HT-29 (cell line): ENCODE measurements around the gene DPPA3. TPM values are rescaled to one million over a fixed set of nuclear protein-coding genes. Genes with fewer than 3 reads are reported as not detected.
A peak's percentile ranks its signal among the peaks of the same experiment; 100 is the strongest.
"Not testable (repeated sequence)": the region's sequence is repeated elsewhere in the genome, so short reads cannot be mapped to it uniquely, and the experiment has no call there.

Source experiments
- DNase-seq: peaks from one replicate; pipeline ENCODE4 v3.0.0-alpha.2; 2015; ENCODE audit warnings: low spot score
- total RNA-seq: library from RNA; depleted of rRNA; stranded (reverse); fragments of >200 nt; shearing (Covaris generic); gene quantifications from 2 replicates; pipeline ENCODE4 v1.2.3, GENCODE V29; 2014; rRNA removed

DPPA3 gene
- total RNA-seq, result not detected in 2 replicates

DNA sequence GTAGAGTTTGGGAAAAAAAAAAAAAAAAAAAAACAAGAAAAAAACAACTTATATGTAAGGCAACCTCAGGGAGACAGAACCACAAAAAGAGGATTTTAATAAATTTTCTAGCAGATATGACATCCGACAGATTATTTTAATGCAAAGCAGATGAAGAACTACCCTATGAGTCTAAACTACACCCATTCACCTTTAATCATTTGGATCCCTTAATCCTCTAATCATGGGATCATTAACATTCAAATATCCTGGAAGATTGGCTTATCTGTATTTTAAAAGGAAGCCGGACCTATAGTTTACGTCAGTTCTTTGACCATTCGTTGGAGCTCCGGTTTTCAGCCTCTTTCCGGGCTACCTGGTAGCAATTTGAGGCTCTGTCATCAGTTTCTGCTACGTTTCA, at the start of gene DPPA3:
TSS of gene DPPA3 (plus strand) at position 301 of the 400 bp plus-strand sequence. CDS start 138 bp downstream, outside the sequence.
- no peak for DNase-seq

DNA sequence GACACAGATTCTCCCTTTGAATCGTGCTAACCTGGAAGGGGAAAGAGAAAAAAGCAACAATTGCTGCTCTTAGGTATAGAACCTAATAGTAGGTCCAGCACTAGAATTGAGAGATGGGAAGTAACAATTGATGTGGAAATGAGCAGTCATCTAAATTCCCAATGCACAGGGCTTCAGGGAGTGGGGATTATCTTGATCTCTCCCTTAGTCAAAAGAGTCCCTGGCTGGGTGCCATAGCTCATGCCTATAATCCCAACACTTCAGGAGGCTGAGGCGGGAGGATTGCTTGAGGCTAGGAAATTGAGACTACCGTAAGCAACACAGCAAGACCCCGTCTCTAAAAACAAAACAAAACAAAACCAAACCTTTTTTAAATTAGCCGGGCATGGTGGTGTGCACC, 49.5 kb upstream of the DPPA3 start:
- no peak for DNase-seq

DNA sequence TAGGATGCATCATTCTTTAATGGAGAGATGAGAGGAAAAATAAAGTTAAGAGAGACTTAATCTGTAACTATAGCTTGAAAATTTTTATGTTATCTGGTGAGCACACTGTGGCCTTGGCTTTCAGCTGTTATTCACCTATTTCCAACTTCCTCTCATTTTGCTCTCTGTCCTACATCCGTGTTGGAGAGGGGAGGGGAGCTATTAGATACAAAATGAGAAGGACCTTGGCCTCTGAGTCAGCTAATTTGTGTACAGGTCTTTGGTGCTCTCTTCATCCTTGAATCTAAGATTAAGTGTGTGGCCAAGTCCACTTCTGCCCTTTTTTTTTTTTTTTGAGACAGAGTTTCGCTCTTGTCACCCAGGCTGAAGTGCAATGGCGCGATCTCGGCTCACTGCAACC, 44.6 kb upstream of the DPPA3 start:
- peak; percentile 32 for DNase-seq

DNA sequence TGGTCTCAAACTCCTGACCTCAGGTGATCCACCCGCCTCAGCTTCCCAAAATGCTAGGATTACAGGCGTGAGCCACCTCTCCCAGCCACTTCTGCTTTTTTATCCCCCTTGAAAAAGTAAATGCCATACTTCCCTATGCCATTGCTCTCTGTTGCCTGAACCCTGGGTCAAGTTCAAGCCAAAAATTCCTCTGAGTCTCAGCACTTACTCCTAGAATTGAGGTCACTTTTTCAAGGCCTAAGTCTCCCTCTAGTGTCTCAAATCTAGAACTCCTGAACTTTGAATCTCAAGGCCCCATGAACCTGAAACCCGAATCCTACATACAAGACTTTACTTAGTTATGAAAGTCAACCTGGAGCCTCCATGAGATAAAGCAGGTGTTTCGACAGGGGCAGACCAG, 44.1 kb upstream of the DPPA3 start:
- peak; percentile 39 for DNase-seq

DNA sequence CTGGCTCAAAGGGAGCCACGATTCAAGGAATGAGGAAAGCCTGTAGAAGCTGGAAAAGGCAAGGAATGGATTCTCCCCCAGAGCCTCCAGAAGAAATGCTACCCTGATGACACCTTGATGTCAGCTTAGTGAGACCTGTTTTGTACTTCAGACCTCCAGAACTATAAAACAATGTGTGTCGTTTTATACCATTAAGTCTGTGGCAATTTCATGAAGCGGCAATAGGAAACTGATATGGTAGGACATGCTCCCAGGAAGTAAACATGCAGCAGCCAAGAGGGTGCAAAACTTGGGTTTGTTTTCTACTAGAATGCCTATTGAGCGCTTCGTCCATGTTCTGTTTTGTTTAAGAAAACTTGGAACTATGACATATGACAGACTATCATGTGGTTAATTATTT, 43.1 kb upstream of the DPPA3 start:
- DNase-seq, result no peak

DNA sequence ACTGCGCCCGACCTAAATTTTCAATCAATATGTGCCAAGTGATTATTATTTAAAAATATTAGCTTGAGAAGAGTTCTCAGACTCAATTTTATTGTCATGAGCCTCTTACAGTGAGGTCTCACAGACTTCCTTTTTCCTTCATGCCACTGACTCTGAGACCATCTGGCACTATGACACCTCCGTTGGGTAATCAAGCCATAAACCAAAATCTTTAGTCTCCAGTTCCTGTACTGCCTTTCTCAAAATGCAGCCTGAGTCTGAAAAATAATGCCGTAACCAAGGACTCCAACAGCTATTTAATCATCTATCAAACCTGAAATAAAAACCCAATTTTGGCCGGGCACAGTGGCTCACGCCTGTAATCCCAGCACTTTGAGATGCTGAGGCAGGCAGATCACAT, 35.8 kb upstream of the DPPA3 start:
- DNase-seq, result not testable (repeated sequence)

DNA sequence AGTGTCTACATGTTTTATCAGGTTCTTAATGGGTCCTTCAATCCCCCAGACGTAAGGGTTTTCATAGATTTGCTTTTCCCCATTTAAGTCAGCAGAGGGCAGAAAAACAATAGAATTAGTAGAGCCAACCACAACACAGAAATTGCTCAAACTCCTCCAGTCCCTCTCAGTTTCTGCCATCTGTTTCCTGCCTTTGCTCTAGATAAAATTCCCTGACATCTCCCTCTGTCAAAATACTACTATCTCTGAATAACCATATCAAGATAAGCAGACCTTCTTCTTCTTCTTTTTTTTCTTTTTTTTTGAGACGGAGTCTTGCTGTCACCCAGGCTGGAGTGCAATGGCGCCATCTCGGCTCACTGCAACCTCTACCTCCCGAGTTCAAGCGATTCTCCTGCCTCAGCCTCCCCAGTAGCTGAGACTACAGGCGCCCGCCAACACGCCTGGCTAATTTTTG, 33.8 kb upstream of the DPPA3 start:
- DNase-seq, result peak; percentile 32

DNA sequence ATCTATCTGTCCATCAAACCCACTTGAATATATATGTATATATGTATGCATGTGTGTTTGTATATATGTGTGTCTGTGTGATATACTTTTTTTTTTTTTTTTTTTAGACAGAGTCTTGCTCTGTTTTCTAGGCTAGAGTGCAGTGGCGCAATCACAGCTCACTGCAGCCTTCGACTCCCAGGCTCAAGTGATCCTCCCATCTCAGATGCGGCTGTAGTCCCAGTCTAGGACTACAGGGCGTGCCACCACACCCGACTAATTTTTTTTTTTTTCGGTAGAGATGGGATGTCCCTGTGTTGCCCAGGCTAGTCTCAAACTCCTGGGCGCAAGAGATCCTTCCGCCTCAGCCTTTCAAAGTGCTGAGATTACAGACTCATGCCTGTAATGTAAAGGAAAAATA, 32.5 kb upstream of the DPPA3 start:
- no peak for DNase-seq

DNA sequence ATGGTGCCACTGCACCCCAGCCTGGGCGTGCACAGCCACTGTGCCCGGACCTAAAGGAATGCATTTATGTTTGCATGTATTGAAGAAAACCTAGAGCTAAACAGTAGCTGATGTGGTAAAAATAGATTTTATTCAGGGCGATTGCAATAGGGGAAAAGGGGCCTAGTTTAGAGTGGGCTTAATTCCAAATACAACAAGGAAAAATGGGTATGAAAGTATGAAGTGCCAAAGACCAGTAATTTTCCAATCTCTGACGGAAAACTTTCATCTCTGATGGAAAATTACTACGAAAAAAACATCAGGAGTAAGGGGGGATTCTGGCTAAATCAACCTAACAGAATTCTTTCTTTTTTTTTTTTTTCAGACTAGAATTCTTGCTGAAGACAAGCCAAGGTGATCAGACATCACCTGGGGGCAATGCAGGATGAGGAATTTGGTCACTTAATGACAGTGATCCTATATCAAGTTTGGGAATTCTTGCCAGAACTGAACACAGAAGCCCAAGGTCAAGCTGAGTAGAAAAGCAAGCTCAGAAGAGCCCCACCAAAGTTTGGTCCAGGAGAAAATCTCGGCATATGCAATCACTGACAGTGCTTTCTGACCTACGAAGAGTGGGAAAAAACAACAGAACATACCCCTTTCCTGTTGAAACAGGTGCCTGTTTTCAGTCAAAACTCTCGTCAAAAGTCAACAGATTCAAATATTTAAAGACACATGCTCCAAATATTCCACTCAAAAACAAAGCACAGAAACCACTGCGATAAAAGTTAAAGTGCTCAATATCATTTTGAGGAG, 31.8 kb upstream of the DPPA3 start:
- DNase-seq, result no peak

DNA sequence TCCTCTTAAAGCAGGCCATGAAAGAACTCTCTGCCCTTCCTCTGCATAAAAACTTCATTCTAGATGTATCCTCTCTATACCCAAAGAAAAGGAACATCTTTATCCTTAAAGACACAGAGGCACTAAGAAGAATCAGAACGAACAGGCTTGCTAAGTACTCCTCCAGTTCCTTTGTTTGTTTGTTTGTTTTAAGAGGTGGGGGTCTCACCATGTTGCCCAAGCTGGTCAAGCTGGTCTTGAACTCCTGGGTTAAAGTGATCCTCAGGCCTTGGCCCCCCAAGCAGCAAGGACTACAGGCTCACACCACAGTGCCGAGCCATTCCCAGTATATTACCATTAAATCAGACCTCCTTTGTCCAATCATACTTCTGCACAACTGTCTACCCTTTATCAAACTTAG, 29.7 kb upstream of the DPPA3 start:
- no peak for DNase-seq

DNA sequence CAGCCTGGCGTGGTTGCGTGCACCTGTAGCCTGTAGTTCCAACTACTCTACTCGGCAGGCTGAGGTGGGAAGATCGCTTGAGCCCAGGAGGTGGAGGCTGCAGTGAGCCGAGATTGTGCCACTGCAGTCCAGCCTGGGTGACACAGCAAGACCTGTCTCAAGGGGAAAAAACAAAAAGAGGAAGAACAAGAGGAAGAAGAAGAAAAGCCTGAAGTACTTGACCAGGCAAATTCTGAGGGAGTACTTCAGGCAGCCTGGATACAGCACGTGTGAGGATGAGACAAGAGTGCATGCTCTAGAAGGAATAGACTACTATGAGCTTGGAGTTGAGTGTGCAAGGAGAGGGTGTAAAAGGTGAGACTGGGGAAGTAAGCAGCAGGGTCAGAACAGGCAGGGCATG, 17.4 kb upstream of the DPPA3 start:
- no peak for DNase-seq

DNA sequence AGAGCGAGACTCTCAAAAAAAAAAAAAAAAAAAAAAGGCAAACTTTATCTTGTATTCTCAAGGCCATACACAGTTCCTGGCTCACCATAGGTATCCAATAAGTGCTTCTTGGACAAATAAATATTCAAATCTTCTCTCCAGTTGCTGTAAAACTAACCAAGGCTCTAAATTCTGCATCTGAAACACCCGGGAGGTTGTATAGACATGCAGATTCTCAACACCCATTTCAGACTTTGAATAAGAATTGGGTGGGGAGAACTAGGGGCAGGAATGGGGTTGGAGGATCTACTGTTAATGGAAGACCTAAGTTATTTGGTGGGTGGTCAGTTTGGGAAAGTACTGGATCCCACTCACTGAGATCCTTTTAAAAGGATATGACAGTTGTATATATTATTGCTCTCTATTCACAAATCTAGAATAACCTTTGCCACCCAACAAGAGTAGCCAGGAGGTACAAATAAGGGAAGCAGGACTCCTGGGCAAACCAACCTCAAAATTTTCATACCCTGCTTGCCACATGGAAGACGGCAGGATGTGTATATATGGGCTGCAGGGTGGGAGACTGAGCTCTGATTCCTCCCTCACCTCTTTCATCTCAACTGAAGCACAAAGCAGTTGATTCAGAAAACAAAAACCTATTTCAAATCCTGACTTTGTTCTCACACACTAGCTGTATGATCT, 16.5 kb upstream of the DPPA3 start:
- no peak for DNase-seq

DNA sequence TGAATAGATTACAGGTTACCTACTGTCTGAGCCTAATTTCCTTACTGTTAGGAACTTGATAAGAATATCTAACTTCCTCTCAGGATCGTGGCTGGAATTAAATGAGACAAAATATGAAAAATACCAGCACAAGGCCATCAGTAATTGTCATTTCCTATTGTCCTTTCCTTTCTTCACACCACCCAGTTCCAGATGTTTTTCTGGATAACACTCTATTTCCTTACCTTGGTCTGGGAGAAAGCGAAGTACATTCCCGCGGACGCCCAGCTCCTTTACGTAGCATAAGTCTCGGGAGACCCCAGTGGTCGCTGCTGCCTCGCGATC, 16.0 kb upstream of the DPPA3 start:
- no peak for DNase-seq

DNA sequence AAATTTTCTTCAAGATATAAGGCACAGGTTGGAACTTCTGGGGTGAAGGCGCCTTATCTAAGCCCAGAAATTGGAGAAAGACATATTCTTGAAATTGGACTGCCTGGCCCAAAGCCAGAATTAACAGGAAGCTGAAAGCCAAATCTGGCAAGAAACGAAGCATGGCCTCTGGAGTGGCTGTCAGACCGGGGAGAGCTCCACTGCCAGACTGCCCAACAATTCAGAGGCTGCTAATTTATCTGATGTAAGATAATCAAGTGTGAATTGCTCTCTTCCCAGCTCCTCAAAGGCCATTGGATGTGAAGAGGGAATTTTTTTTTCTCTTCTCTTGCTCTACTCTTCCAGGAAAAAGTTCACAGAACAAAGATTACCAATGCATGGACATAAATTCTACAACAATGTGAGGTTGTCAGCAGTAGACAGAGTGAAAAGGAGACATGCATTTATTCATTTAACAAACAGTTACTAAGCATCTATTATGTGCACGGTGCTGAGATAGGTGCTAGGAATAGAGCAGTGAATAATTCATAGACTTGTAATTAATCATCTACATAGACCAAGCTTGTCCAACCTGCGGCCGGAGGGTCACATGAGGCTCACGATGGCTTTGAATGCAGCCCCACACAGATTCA, 15.6 kb upstream of the DPPA3 start, which contains the start of gene GDF3:
TSS of gene GDF3 (minus strand) at position 210 of the 632 bp plus-strand sequence. CDS start at position 163, 47 bp downstream.
- DNase-seq, result no peak

DNA sequence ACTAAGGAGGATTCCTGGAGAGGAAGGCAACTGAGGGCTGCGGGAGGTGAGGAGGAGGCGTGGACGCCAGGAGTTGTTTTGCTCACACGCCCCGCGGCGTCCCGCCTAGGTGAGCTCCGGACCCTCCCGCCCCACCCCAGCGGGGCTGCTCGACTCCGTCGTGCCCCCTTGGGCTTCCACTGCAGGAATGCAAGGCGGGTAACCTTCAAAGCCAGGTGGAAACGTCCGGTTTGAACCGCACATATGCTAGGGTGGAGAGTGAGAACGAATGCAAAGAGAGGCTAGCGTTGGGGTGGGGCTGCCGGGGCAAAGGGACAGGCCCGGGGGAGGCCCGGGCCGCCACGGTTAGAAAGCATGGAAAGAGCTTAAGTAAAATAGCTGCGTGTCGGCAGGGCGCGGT, 5.4 kb upstream of the DPPA3 start:
- no peak for DNase-seq

DNA sequence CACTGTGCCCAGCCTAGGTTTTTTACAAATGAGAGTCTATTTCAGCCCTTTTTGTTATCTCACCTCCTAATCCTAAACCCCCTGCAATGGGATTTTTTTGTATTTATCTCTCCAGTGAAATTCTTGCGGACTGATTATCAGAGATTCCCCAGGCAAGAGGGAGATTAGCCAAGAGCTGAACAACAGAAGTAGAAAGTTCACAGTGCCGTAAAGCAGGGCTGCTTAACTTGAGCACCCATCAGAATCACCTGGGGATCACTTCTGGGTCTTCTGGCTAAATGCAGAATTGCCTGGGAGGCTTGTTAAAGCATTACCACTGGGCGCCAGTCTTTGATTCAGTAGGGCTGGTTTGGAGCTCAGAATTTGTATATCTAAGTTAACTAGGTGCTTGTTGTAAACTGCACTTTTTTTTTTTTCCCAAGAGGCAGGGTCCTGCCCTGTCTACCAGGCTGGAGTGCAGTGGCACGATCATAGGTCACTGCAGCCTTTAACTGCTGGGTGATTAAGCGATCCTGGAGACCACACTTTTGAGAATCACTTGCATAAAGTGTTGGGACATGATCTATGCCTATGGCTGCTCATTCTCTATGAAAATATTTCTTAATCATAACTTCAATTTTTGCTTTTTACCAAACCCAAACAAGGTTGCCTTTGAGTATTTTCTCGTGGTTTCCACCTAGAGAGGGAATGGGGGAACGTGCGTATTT, 1.1 kb upstream of the DPPA3 start:
- DNase-seq, result no peak

DNA sequence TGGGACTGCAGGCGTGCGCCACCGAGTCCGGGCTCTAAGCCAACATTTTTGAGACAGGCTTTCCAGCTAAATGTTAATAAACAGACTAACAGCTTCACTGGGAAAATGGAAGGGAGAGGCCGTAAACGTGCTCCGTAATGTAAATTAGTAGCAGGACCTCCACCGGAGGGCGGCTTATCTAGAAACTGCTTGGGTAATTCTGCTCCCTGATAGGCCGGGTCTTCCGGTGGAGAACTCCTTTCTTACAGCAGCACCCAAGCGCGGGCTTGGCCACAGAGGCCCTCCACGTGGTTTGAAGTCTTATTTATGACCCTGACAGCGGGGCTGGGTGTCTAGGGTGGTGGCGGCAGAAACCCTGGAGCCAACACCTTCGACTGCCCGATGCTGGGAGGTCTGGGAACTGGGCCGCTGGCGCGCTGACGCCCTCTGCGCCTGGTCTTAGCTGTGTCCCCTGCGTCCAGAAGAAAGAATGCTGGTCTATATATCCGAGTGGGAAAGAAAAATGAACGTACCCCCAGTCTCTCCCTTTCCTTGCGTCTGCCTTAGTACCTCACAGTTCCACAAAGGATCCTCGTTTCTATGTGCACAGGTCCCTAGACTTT, 1.7 kb downstream of the DPPA3 start:
- DNase-seq, result no peak

DNA sequence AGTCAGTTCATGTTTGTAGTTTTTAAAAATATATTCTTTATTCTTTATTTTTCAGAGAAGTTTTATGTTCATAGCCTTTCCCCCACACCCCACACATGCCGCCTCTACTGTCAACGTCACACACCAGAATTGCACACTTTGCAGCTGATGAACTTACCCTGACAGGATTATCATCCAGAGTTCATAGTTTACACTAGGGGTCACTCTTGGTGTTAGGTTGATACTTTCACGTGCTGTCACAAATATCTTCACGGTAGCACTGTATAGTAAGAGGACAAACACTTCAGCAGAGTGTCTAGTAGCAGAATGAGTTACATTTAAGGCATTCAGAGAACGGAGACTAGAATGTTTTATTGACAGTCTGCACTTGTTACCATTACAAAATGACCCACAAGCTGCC, 5.1 kb downstream of the DPPA3 start:
- DNase-seq, result peak; percentile 13

DNA sequence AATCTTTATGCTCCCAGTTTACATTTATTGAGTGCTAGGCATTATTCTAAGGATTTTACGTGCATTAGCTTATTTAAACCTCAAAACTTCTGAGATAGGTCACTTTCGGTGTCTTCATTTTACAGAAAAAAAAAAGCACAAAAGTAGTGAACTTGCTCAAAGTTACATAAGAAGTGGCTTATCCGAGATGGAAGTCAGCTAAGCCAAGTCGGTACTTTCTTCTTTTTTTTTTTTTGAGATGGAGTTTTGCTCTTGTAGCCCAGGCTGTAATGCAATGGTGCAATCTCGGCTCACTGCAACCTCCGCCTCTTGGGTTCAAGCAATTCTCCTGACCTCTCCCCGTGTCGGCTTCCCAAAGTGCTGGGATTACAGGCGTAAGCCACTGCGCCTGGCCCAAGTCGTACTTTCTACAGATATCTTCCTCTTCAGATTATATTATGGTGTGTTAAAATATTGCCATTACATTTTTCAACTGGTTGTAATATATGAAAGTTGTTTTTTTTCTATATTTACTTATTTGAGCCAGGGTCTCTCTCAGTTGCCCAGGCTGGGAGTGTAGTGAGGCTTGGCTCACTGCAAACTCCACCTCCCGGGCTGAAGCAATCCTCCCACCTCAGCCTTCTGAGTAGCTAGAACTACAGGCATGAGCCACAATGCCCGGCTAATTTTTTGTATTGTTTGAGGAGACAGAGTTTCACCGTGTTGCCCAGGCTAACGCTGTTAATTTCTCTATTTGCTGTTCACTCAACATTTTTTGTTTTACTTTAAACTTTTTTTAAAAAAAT, 8.9 kb downstream of the DPPA3 start:
- no peak for DNase-seq

DNA sequence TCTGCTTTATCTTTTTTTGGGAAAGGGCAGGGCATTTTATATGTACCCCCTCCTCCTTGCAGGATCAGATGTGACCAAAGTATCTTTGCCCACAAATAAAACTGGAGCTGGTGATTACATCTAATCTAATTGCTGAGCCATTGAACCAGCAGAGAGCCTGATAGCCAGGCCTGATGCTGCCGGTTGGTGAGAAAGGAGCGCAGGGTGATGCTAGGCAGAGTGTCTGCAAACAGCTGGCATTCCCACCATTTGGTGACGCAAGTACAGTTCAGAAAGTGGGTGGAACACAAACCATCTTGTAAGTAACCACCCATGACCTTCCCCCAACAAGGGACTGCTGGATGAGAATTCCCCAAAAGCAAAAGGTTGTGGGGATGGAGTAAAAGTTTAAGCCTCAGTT, 12.7 kb downstream of the DPPA3 start:
- no peak for DNase-seq

DNA sequence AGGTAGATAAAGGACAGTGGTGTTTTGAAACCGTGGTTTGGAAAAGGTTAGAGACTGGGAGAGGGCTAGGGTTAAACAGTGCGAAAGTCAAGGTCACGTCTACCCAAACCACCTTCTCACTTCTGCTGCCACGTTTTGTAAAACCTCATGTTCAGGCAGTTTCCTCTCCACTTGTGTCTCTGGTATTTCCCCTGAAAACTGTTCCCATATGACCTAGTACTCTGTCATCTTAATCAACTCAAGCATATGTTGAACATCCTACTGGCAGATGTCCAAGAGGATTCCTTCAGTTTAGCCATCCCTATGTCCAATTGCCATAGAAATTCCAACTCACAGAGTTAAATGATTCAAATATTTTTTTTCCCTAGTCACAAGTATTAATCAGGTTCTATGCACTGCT, 18.5 kb downstream of the DPPA3 start:
- DNase-seq, result no peak
